ENCODE data around the gene RHBDD1. TPM values are rescaled to one million over a fixed set of nuclear protein-coding genes. Genes with fewer than 3 reads are reported as not detected.

RHBDD1 gene
- total RNA-seq, 3 donors from 2014 or later (not counting 1 experiment from before 2014, with no cell fraction given) = 33.7 to 49.7 (median 47.7) TPM

DNA sequence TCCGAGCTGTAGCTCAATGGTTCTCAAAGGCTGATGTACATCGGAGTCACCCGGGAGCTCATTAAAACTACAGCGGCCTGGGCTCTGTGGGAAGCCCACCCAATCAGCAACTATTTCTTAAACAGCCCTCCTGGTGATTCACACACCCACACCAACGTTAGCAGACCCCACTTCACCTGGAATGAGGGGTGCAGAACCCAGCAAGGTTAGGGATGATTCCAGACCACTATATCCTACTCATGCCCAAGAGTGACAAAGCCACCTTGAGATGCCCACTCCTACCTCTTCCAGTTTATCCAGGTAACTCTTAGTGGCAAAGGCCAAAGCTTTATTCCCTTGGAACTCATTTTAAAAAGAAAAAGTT, 149.7 kb downstream of the RHBDD1 start:
- Histone ChIP-seq H3K36me3 (ENCODE audit: control insufficient read depth, insufficient read depth, low read length) (no peaks in the 10 kb centered on the region), H3K4me3 (ENCODE audit: low read length) (no peak overlapping the region), H3K9me3 (ENCODE audit: control insufficient read depth, insufficient read depth, low read length) (no peaks in the 10 kb centered on the region), H3K27me3 (ENCODE audit: control insufficient read depth, insufficient read depth, low read length) (no peaks in the 10 kb centered on the region), H3K27ac (ENCODE audit: low read length) (no peak overlapping the region), H3K4me1 (ENCODE audit: control insufficient read depth, insufficient read depth, low read length) (no peaks in the 10 kb centered on the region)
- Mint-ChIP-seq H3K27ac (no peak overlapping the region), H3K4me1 (peaks cover 5 to 11% of the 10 kb centered on the region in 2 donors), H3K27me3 (ENCODE audit: low read depth in 2 of 2) (no peaks in the 10 kb centered on the region), H3K4me3 (no peak overlapping the region), H3K9me3 (no peaks in the 10 kb centered on the region), H3K36me3 (no peaks in the 10 kb centered on the region)
- no peak for ATAC-seq
- intact Hi-C loops (cut with micrococcal nuclease) = loop anchor here (10.0 kb wide), 1 partner anchor 1321 kb away; no protein-coding TSS in a partner anchor
- 91% methylated on average over 5 of the region's 5 CpGs for WGBS (ENCODE audit: insufficient coverage)
- DNase-seq = no peak
- TF ChIP-seq, protein P1, sequence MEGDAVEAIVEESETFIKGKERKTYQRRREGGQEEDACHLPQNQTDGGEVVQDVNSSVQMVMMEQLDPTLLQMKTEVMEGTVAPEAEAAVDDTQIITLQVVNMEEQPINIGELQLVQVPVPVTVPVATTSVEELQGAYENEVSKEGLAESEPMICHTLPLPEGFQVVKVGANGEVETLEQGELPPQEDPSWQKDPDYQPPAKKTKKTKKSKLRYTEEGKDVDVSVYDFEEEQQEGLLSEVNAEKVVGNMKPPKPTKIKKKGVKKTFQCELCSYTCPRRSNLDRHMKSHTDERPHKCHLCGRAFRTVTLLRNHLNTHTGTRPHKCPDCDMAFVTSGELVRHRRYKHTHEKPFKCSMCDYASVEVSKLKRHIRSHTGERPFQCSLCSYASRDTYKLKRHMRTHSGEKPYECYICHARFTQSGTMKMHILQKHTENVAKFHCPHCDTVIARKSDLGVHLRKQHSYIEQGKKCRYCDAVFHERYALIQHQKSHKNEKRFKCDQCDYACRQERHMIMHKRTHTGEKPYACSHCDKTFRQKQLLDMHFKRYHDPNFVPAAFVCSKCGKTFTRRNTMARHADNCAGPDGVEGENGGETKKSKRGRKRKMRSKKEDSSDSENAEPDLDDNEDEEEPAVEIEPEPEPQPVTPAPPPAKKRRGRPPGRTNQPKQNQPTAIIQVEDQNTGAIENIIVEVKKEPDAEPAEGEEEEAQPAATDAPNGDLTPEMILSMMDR (IDR thresholded peaks at IDR 0.05) = no peak

DNA sequence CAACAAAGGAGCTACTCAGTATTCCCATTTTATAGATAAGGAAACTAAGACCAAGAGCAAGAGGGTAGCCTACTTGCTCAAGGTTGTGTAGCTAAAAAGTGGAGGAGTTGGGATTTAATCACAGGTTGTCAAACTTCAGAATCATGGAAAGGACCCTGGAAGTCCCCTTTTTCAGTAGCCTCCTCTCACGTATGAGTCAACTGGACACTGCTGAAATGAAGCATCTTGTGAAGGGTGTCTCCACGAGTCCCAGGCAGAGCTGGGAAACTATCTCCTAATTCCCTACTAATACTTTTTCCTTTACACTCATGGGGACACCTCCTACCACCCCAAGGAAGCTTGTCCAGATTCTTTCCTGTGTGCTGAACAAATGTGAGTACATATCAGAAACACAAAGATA, 155.8 kb downstream of the RHBDD1 start:
- no peaks in the 10 kb centered on the region for H3K36me3 Mint-ChIP-seq
- peaks cover 0 to 5% of the 10 kb centered on the region in 2 donors for H3K4me1 Mint-ChIP-seq
- Histone ChIP-seq H3K27ac (ENCODE audit: low read length) (no peak overlapping the region), H3K4me1 (ENCODE audit: control insufficient read depth, insufficient read depth, low read length) (no peaks in the 10 kb centered on the region), H3K4me3 (ENCODE audit: low read length) (no peak overlapping the region), H3K27me3 (ENCODE audit: control insufficient read depth, insufficient read depth, low read length) (no peaks in the 10 kb centered on the region), H3K9me3 (ENCODE audit: control insufficient read depth, insufficient read depth, low read length) (no peaks in the 10 kb centered on the region), H3K36me3 (ENCODE audit: control insufficient read depth, insufficient read depth, low read length) (no peaks in the 10 kb centered on the region)
- H3K27ac Mint-ChIP-seq = no peak overlapping the region
- H3K4me3 Mint-ChIP-seq = no peak overlapping the region
- TF ChIP-seq, protein P1 (IDR thresholded peaks at IDR 0.05) = no peak
- 93% methylated on average over 2 of the region's 2 CpGs for WGBS (ENCODE audit: insufficient coverage)
- ATAC-seq (no peak), DNase-seq (no peak)
- H3K27me3 Mint-ChIP-seq (ENCODE audit: low read depth in 2 of 2) = no peaks in the 10 kb centered on the region
- intact Hi-C loops (cut with micrococcal nuclease) = no loop called here
- H3K9me3 Mint-ChIP-seq = no peaks in the 10 kb centered on the region

DNA sequence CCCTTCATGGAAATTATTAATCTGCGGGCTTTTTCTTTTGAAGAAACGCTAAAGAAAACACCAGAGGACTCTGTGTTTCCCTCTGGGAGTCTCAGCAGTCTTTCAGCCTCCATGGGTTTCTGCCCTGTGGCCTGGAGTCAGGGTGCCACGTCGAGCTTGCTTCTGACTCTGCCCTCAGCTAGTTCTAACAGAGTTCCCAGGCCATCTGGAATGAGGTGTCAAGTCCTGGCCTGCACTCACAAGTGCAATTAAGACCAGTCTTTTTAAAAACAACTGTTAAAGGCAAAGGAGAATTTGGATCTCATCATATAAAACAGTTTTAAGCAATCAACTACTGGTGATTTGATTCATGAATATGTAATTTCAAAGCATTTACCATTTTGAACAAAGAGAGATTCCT, 157.3 kb downstream of the RHBDD1 start:
- H3K4me3 ChIP-seq (ENCODE audit: low read length) = no peak overlapping the region
- 86% methylated on average over 4 of the region's 4 CpGs for WGBS (ENCODE audit: insufficient coverage)
- Mint-ChIP-seq H3K4me1 (peaks cover 0 to 5% of the 10 kb centered on the region in 2 donors), H3K36me3 (no peaks in the 10 kb centered on the region), H3K27ac (no peak overlapping the region), H3K27me3 (ENCODE audit: low read depth in 2 of 2) (no peaks in the 10 kb centered on the region), H3K4me3 (no peak overlapping the region), H3K9me3 (no peaks in the 10 kb centered on the region)
- DNase-seq (no peak), ATAC-seq (no peak)
- peaks cover 2% of the 10 kb centered on the region for H3K36me3 ChIP-seq (ENCODE audit: control insufficient read depth, insufficient read depth, low read length)
- intact Hi-C loops (cut with micrococcal nuclease) = no loop called here
- H3K27ac ChIP-seq (ENCODE audit: low read length) = no peak overlapping the region
- H3K4me1 ChIP-seq (ENCODE audit: control insufficient read depth, insufficient read depth, low read length) = no peaks in the 10 kb centered on the region
- no peaks in the 10 kb centered on the region for H3K9me3 ChIP-seq (ENCODE audit: control insufficient read depth, insufficient read depth, low read length)
- H3K27me3 ChIP-seq (ENCODE audit: control insufficient read depth, insufficient read depth, low read length) = no peaks in the 10 kb centered on the region
- TF ChIP-seq, protein P1 (IDR thresholded peaks at IDR 0.05) = no peak

DNA sequence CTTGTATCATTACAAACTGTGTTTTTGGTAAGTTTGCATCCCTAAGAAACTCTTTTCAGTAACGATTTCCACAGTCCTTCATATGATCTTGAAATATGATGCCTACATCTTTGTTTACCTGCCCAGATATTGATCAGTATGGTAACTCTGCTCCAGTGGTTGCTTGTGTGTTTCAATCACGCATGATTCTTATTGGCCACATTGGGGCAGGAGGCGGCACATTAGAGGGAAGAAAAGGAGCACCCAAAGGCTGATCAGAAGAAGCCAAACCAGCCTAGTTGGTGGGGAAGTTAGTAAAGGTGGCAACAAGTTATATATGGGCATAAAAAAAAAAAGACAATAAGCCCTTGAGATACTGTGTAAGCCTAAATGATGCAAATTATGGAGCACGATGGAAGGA, 158.9 kb downstream of the RHBDD1 start:
- WGBS (ENCODE audit: insufficient coverage) = 91% methylated on average over 4 of the region's 4 CpGs
- intact Hi-C loops (cut with micrococcal nuclease) = no loop called here
- H3K36me3 Mint-ChIP-seq = no peaks in the 10 kb centered on the region

More for the DNA sequence above, 158.9 kb downstream of the RHBDD1 start:
- H3K9me3 ChIP-seq (ENCODE audit: control insufficient read depth, insufficient read depth, low read length) = no peaks in the 10 kb centered on the region
- H3K27ac ChIP-seq (ENCODE audit: low read length) = no peak overlapping the region
- no peaks in the 10 kb centered on the region for H3K27me3 ChIP-seq (ENCODE audit: control insufficient read depth, insufficient read depth, low read length)
- H3K4me3 ChIP-seq (ENCODE audit: low read length) = no peak overlapping the region
- H3K9me3 Mint-ChIP-seq = no peaks in the 10 kb centered on the region
- DNase-seq = no peak
- H3K27me3 Mint-ChIP-seq (ENCODE audit: low read depth in 2 of 2) = no peaks in the 10 kb centered on the region
- H3K36me3 ChIP-seq (ENCODE audit: control insufficient read depth, insufficient read depth, low read length) = peaks cover 2% of the 10 kb centered on the region
- TF ChIP-seq, protein P1 (IDR thresholded peaks at IDR 0.05) = no peak
- ATAC-seq = no peak
- no peak overlapping the region for H3K27ac Mint-ChIP-seq
- no peaks in the 10 kb centered on the region for H3K4me1 ChIP-seq (ENCODE audit: control insufficient read depth, insufficient read depth, low read length)
- H3K4me3 Mint-ChIP-seq = no peak overlapping the region
- peaks cover 0 to 5% of the 10 kb centered on the region in 2 donors for H3K4me1 Mint-ChIP-seq

Measured in natural killer cell (primary cell).